Measurements from ENCODE around the gene PTGES3. TPM values are rescaled to one million over a fixed set of nuclear protein-coding genes. Genes with fewer than 3 reads are reported as not detected.

Gene PTGES3
- total and polyA plus RNA-seq, 10 of the 15 experiments (the other 5 are each of a cell fraction or from before 2014, with no cell fraction given): 117 to 520 (median 175) TPM

DNA sequence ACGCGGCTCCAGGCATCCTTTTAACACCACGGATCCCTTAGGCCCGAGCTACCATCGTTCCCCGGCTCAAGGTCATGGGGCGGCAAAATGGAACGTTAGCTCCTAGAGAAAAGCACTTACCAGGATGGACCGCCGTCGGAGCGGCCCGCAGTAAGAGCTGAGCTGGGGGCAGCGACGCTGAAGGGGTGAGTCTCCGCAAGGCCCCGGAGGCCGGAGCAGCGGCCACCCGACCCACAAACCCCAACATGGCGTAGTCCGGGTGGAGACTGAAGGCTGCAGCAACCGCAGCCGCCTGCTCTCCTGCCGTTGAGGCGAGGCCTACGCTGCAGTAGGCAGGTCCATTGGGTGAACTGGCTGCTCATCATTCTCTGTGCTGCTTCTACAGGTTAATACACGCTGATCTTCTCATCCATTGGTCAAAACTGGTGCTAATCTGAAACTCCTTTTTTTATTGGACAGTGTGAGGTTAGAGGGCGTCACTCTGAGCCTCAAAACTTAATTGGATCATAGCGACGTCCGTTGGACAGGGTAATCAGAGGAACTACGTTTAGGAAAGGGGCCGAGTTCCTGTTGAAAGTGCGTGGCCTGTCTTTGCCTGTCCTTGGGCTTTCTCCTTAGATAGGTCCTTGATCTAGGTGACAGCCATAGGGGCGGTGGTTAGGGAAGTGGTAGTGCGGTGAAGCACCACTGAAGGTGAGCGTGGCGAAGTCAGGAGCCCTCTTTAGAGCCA lies 42.2 kb downstream of the PTGES3 start, which contains the start of gene ATP5F1B (continued):
- TF ChIP-seq, protein P1, sequence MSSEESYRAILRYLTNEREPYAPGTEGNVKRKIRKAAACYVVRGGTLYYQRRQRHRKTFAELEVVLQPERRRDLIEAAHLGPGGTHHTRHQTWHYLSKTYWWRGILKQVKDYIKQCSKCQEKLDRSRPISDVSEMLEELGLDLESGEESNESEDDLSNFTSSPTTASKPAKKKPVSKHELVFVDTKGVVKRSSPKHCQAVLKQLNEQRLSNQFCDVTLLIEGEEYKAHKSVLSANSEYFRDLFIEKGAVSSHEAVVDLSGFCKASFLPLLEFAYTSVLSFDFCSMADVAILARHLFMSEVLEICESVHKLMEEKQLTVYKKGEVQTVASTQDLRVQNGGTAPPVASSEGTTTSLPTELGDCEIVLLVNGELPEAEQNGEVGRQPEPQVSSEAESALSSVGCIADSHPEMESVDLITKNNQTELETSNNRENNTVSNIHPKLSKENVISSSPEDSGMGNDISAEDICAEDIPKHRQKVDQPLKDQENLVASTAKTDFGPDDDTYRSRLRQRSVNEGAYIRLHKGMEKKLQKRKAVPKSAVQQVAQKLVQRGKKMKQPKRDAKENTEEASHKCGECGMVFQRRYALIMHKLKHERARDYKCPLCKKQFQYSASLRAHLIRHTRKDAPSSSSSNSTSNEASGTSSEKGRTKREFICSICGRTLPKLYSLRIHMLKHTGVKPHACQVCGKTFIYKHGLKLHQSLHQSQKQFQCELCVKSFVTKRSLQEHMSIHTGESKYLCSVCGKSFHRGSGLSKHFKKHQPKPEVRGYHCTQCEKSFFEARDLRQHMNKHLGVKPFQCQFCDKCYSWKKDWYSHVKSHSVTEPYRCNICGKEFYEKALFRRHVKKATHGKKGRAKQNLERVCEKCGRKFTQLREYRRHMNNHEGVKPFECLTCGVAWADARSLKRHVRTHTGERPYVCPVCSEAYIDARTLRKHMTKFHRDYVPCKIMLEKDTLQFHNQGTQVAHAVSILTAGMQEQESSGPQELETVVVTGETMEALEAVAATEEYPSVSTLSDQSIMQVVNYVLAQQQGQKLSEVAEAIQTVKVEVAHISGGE (CRISPR knock-in tag; IDR thresholded peaks at IDR 0.05): no peak
- TF ChIP-seq, protein P2, sequence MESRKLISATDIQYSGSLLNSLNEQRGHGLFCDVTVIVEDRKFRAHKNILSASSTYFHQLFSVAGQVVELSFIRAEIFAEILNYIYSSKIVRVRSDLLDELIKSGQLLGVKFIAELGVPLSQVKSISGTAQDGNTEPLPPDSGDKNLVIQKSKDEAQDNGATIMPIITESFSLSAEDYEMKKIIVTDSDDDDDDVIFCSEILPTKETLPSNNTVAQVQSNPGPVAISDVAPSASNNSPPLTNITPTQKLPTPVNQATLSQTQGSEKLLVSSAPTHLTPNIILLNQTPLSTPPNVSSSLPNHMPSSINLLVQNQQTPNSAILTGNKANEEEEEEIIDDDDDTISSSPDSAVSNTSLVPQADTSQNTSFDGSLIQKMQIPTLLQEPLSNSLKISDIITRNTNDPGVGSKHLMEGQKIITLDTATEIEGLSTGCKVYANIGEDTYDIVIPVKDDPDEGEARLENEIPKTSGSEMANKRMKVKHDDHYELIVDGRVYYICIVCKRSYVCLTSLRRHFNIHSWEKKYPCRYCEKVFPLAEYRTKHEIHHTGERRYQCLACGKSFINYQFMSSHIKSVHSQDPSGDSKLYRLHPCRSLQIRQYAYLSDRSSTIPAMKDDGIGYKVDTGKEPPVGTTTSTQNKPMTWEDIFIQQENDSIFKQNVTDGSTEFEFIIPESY (IDR thresholded peaks at IDR 0.05): peak; percentile 52; the same call in 1 of the 2 replicates

DNA sequence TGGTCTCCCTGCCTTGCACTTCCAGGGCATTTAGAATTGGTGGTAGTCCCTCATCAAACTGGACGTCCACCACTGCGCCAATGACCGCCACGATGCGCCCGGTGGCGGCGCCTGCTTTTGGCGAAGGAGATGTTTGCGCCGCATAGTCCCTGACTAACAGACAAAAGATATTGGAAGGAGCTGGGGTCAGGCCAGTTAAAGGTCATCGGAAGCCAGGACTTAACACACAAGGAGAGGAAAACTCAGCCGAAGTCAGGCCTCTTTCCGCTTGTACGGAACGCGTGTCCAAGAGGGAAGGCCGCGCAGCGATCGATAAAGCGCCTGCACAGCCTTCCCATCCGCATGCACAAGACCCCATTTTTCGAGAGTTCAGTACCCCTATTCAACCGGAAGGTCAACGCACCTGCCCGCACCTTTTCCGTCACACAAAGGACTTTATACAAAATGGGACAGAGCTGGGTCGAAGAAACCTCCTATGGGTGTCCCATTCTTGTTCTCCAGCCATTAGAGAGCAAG lies 42.8 kb downstream of the PTGES3 start:
- peak overlapping the region; percentile 90 for H3K4me2 ChIP-seq (ENCODE audit: control insufficient read depth, insufficient read depth)
- WGBS (ENCODE audit: insufficient coverage, insufficient replicate concordance, low lambda C conversion rate, missing lambda C conversion rate): under 1% methylated on average over 29 of the region's 29 CpGs
- H4K20me1 ChIP-seq (ENCODE audit: control insufficient read depth, insufficient read depth): no peaks in the 10 kb centered on the region
- ATAC-seq (peak; percentile 4), FAIRE-seq (no peak), DNase-seq (ENCODE audit: low read depth, low spot score) (no peak)
- in situ Hi-C loops (cut with MboI) (no loop called here), intact Hi-C loops (cut with micrococcal nuclease; ENCODE audit: unreplicated experiment) (loop anchor here (10.0 kb wide), 1 partner anchor 520 kb away; the partner anchor contains the start of gene ESYT1)
- peak overlapping the region; percentile 89 for H3K9ac ChIP-seq (ENCODE audit: control insufficient read depth, insufficient read depth, low read length)
- H3K27ac ChIP-seq (ENCODE audit: control insufficient read depth, insufficient read depth): peak overlapping the region; percentile 89
- ChIA-PET RAD21 (ENCODE audit: unreplicated experiment) (interaction anchor here (1.0 to 3.0 kb wide), 6 partner anchors 8 to 78 kb away, joined by 3 to 15 read pairs (median 10); partner anchors contain the start of genes BAZ2A and PTGES3), CTCF (interaction anchor here (0.6 to 2.7 kb wide), 9 partner anchors 9 to 467 kb away, joined by 3 to 23 read pairs (median 3); partner anchors contain the start of gene STAT6), SMC1A (ENCODE audit: uncharacterized antibody, unreplicated experiment) (interaction anchor here (1.5 to 4.4 kb wide), 5 partner anchors 11 to 39 kb away, joined by 4 to 43 read pairs (median 12); partner anchors contain the start of gene BAZ2A), POLR2A (interaction anchor here (0.5 to 4.1 kb wide), 14 partner anchors 10 to 527 kb away, joined by 3 to 57 read pairs (median 6); partner anchors contain the start of genes NACA, PTGES3, STAT2 and ZC3H10)
- peaks cover 51% of the 10 kb centered on the region for H3K79me2 ChIP-seq (ENCODE audit: control insufficient read depth, insufficient read depth, low read length)
- no peaks in the 10 kb centered on the region for H3K4me1 ChIP-seq (ENCODE audit: control insufficient read depth, insufficient read depth, low read length)
- H3K4me3 ChIP-seq: peak overlapping the region; percentile 94
- no peak overlapping the region for H2AFZ ChIP-seq (ENCODE audit: control insufficient read depth, low read depth, low read length)
- BruUV-seq (replicated peaks): TSS peak; percentile 74
- H3K36me3 ChIP-seq (ENCODE audit: control insufficient read depth in 2 of 2, insufficient read depth in 2 of 2, low read length in 1 of 2): peaks cover 10 to 23% of the 10 kb centered on the region in 2 experiments
- no peaks in the 10 kb centered on the region for H3K9me3 ChIP-seq (replicated peaks; ENCODE audit: control insufficient read depth, insufficient read depth, low read length)
- TF ChIP-seq HDAC2 (IDR thresholded peaks at IDR 0.05) (no peak), ZZZ3 (IDR thresholded peaks at IDR 0.05; ENCODE audit: control insufficient read depth, insufficient read length, low read depth) (no peak), BACH1 (IDR thresholded peaks at IDR 0.05; ENCODE audit: borderline replicate concordance) (peak; percentile 15; the same call in 1 of the 2 replicates), HCFC1 (IDR thresholded peaks at IDR 0.05; ENCODE audit: low read length) (no peak), STAT3 (IDR thresholded peaks at IDR 0.05; ENCODE audit: low read depth, low read length) (no peak), SIN3A (IDR thresholded peaks at IDR 0.05; ENCODE audit: low read depth, low read length) (peak; percentile 45; the same call in 1 of the 2 replicates), CREB1 (IDR thresholded peaks at IDR 0.05; ENCODE audit: low read depth) (peak; percentile 32; the same call in 1 of the 2 replicates), KAT2A (conservative IDR thresholded peaks at IDR 0.05; ENCODE audit: control insufficient read depth, low read depth, low read length) (no peak), POLR2AphosphoS2 (IDR thresholded peaks at IDR 0.05; ENCODE audit: low read depth, low read length) (no peak), EED (IDR thresholded peaks at IDR 0.05; ENCODE audit: low read depth) (no peak), WRNIP1 (IDR thresholded peaks at IDR 0.05; ENCODE audit: borderline replicate concordance, low read depth, low read length) (0 out of 2 replicates have a peak, but pooled peaks have one; percentile 83), IRF4 (IDR thresholded peaks at IDR 0.05; ENCODE audit: low read depth, low read length) (0 out of 2 replicates have a peak, but pooled peaks have one; percentile 13)
- H3K27me3 ChIP-seq (replicated peaks in 1 of 2; ENCODE audit: control insufficient read depth in 2 of 2, insufficient read depth in 2 of 2, low read length in 1 of 2): no peaks in the 10 kb centered on the region
